OCI-LY3 (cell line): ENCODE measurements around the gene RBM17.
A peak's percentile ranks its signal among the peaks of the same experiment; 100 is the strongest.
"Not testable (repeated sequence)": the region's sequence is repeated elsewhere in the genome, so short reads cannot be mapped to it uniquely, and the experiment has no call there.

Experiments
- H2AFZ ChIP-seq: fragments of 200-600, 300-600 bp; shearing (Covaris generic); 2 replicates; pipeline ENCODE4 v1.6.0; 2014; ENCODE audit warnings: antibody characterized with exemption, low read depth, low read length
- H3K27ac ChIP-seq: fragments of 200-600, 300-600 bp; sonication (generic); 2 replicates; pipeline ENCODE4 v1.5.1; 2014; ENCODE audit warnings: mild to moderate bottlenecking, low read length, moderate library complexity, mixed read lengths
- H3K27me3 ChIP-seq: fragments of 200-600, 300-600 bp; sonication (generic); 2 replicates; pipeline ENCODE4 v1.6.1; 2014; ENCODE audit warnings: low read depth, low read length, mixed read lengths
- H3K36me3 ChIP-seq: fragments of 200-600, 300-600 bp; sonication (generic); replicated peaks from 2 replicates; pipeline ENCODE3; 2014; ENCODE audit warnings: low read depth, low read length, mixed read lengths
- H3K4me1 ChIP-seq: fragments of 300-600, 200-600 bp; sonication (generic); 2 replicates; pipeline ENCODE4 v1.6.1; 2014; ENCODE audit warnings: low read length, mixed read lengths
- H3K4me2 ChIP-seq: fragments of 200-600, 300-600 bp; sonication (generic); 2 replicates; pipeline ENCODE4 v1.6.1; 2014; ENCODE audit warnings: low read length, mixed read lengths
- H3K4me3 ChIP-seq: fragments of 300-600, 200-600 bp; sonication (generic); 2 replicates; pipeline ENCODE4 v1.5.1; 2014; ENCODE audit warnings: antibody characterized with exemption, mild to moderate bottlenecking, low read length, moderate library complexity
- H3K79me2 ChIP-seq: fragments of 300-600, 200-600 bp; shearing (Covaris generic); 2 replicates; pipeline ENCODE4 v1.6.1; 2014; ENCODE audit warnings: mild to moderate bottlenecking, low read length, mixed read lengths
- H3K9ac ChIP-seq: fragments of 300-600, 200-600 bp; shearing (Covaris generic); 2 replicates; pipeline ENCODE4 v1.6.0; 2014; ENCODE audit warnings: mild to moderate bottlenecking, low read length, moderate library complexity
- H3K9me3 ChIP-seq: fragments of 200-600, 300-600 bp; shearing (Covaris generic); 2 replicates; pipeline ENCODE4 v1.6.1; 2014; ENCODE audit warnings: low read length, mixed read lengths; ENCODE audit not compliant: insufficient read depth
- H4K20me1 ChIP-seq: fragments of 200-600, 300-600 bp; sonication (generic); 2 replicates; pipeline ENCODE4 v1.6.1; 2016; ENCODE audit warnings: low read length, mixed read lengths; ENCODE audit not compliant: insufficient read depth
- CTCF ChIP-seq: fragments of 200-600, 300-600 bp; sonication (generic); IDR thresholded peaks from 2 replicates; pipeline ENCODE4 v1.5.1; 2014; ENCODE audit warnings: antibody characterized with exemption, low read length, low read depth
- EZH2phosphoT487 ChIP-seq: fragments of 200-600 bp; shearing (Covaris generic); IDR thresholded peaks from 2 replicates; pipeline ENCODE4 v1.6.1; 2018; ENCODE audit warnings: antibody characterized with exemption, mixed run types, low read depth

RBM17 gene

DNA sequence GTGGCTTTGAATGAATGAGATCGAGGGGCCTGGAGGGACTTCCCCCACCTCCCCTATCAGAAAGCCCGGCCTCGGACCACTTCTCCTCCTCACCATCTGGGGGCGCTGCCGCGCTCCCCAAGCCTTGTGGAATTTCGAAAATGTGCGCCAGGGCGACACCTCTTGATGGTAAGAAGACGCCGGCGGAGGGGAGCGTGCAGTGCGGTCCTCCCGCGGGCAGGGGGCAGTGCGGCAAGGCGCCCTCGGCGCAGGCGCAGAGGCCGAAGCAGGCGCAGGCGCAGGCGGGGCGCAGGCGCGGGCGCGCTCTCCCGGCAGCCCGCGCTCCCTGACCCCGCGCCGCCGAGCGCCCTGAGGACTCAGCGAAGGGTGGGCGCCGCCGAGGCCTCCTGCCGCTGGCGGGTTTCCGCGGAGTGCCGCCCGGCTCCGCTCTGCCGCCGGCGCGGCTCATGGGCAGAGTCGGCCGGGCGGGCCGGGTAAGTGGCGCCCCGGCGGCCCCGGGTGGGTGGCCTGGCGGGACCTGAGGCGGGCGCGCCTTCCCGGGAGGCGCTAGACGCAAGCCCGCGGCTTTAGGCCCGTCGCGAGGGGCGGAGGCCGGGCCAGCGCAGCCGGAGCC is at the start of gene RBM17:
Gene RBM17, plus strand, starts transcription at position 314 of the 613 bp plus-strand sequence. CDS start 8,032 bp downstream, outside the sequence.
- TF ChIP-seq EZH2phosphoT487, result no peak
- peak; percentile 99 for TF ChIP-seq CTCF
- Histone ChIP-seq H3K9me3 (no peaks in the 10 kb centered on the region), H3K79me2 (peaks cover 50% of the 10 kb centered on the region), H3K36me3 (no peaks in the 10 kb centered on the region), H3K27me3 (no peaks in the 10 kb centered on the region), H3K27ac (peak within 1 kb of the TSS; percentile 44), H3K4me1 (peaks cover 64% of the 10 kb centered on the region), H3K4me2 (peak within 1 kb of the TSS; percentile 95), H3K9ac (peak within 1 kb of the TSS; percentile 95), H4K20me1 (peaks cover 43% of the 10 kb centered on the region), H3K4me3 (peak within 1 kb of the TSS; percentile 99), H2AFZ (peak within 1 kb of the TSS; percentile 68)

GRCh38 chr10:6039711-6040110 is 49.1 kb upstream of the RBM17 start:
- H3K4me2 ChIP-seq, result no peak overlapping the region
- TF ChIP-seq CTCF (no peak), EZH2phosphoT487 (no peak)
- no peaks in the 10 kb centered on the region for H3K79me2 ChIP-seq
- H4K20me1 ChIP-seq, result no peaks in the 10 kb centered on the region; the same call in 1 of the 2 replicates
- H3K4me3 ChIP-seq, result no peak overlapping the region
- H3K9ac ChIP-seq, result no peak overlapping the region
- H3K4me1 ChIP-seq, result peaks cover 10% of the 10 kb centered on the region
- H3K36me3 ChIP-seq, result peaks cover 11% of the 10 kb centered on the region
- no peak overlapping the region for H3K27ac ChIP-seq
- H3K27me3 ChIP-seq, result no peaks in the 10 kb centered on the region
- H3K9me3 ChIP-seq, result no peaks in the 10 kb centered on the region
- H2AFZ ChIP-seq, result no peak overlapping the region

- H3K27ac ChIP-seq, result no peak overlapping the region
- H3K36me3 ChIP-seq, result peaks cover 11% of the 10 kb centered on the region
- no peaks in the 10 kb centered on the region for H3K27me3 ChIP-seq
- H2AFZ ChIP-seq, result no peak overlapping the region
- peaks cover 15% of the 10 kb centered on the region for H3K4me1 ChIP-seq
- H4K20me1 ChIP-seq, result no peaks in the 10 kb centered on the region; the same call in 1 of the 2 replicates
- H3K9me3 ChIP-seq, result no peaks in the 10 kb centered on the region
- no peak overlapping the region for H3K9ac ChIP-seq
- TF ChIP-seq CTCF, result no peak
- TF ChIP-seq EZH2phosphoT487, result no peak
- H3K4me3 ChIP-seq, result no peak overlapping the region
- no peaks in the 10 kb centered on the region for H3K79me2 ChIP-seq
- no peak overlapping the region for H3K4me2 ChIP-seq
These were observed 48.6 kb upstream of the RBM17 start for GRCh38 chr10:6040205-6040604.

DNA sequence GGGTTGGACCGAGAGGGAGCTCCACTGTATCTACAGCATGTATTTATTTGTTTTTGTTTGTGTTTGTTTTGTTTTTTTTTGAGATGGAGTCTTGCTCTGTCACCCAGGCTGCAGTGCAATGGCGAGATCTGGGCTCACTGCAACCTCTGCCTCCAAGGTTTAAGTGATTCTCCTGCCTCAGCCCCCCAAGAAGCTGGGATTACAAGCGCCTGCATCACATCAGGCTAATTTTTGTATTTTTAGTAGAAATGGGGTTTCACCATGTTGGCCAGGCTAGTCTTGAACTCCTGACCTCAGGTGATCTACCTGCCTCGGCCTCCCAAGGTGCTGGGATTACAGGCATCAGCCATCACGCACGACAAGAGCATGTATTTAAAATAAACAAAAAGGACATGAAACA is 45.5 kb upstream of the RBM17 start:
- not testable (repeated sequence) for H3K27me3 ChIP-seq, H3K4me3 ChIP-seq, H3K4me2 ChIP-seq

More for the DNA sequence above, 45.5 kb upstream of the RBM17 start:
- H3K9me3 ChIP-seq, H3K79me2 ChIP-seq, H4K20me1 ChIP-seq, H3K27ac ChIP-seq, H2AFZ ChIP-seq, H3K9ac ChIP-seq: not testable (repeated sequence)
- Histone ChIP-seq H3K4me1 (peaks cover 37% of the 10 kb centered on the region), H3K36me3 (peaks cover 11% of the 10 kb centered on the region)
